Neural cell (in vitro differentiated cells): ENCODE results near the gene PHF8. TPM values are rescaled to one million over a fixed set of nuclear protein-coding genes. Genes with fewer than 3 reads are reported as not detected.

Source experiments
- H2AFZ ChIP-seq: fragments of 200-600, 300-800 bp; sonication (generic), shearing (Covaris generic); 2 replicates; pipeline ENCODE4 v1.6.0; 2014; ENCODE audit warnings: low read depth, mild to moderate bottlenecking, antibody characterized with exemption, low read length, moderate library complexity
- H3F3A ChIP-seq: fragments of 200-600 bp; shearing (Covaris generic); 2 replicates; pipeline ENCODE4 v1.6.1; 2016; ENCODE audit warnings: mild to moderate bottlenecking, moderate library complexity, mixed read lengths, antibody characterized with exemption, low read length; ENCODE audit not compliant: insufficient read depth, poor library complexity, severe bottlenecking
- H3K27ac ChIP-seq: fragments of 200-600, 300-800 bp; sonication (generic), shearing (Covaris generic); 2 replicates; pipeline ENCODE4 v1.5.1; 2014; ENCODE audit warnings: mild to moderate bottlenecking, low read length, moderate library complexity
- H3K27me3 ChIP-seq: fragments of 300-800, 200-600 bp; sonication (generic), shearing (Covaris generic); 2 replicates; pipeline ENCODE4 v1.6.0; 2014; ENCODE audit warnings: mild to moderate bottlenecking, low read depth, low read length, moderate library complexity; ENCODE audit not compliant: insufficient read depth
- H3K36me3 ChIP-seq: fragments of 300-800, 200-600 bp; sonication (generic), shearing (Covaris generic); 2 replicates; pipeline ENCODE4 v1.5.1; 2014; ENCODE audit warnings: mild to moderate bottlenecking, antibody characterized with exemption, low read length, moderate library complexity; ENCODE audit not compliant: insufficient read depth
- H3K4me2 ChIP-seq: fragments of 300-800, 200-600 bp; sonication (generic), shearing (Covaris generic); 2 replicates; pipeline ENCODE4 v1.6.0; 2014; ENCODE audit warnings: mild to moderate bottlenecking, low read length
- H3K4me3 ChIP-seq: fragments of 300-800, 200-600 bp; sonication (generic), shearing (Covaris generic); 2 replicates; pipeline ENCODE4 v1.5.1; 2014; ENCODE audit warnings: mild to moderate bottlenecking, low read length, moderate library complexity
- H3K79me2 ChIP-seq: fragments of 200-600 bp; shearing (Covaris generic); replicated peaks from 2 replicates; pipeline ENCODE4 v1.6.0; 2014; ENCODE audit warnings: mild to moderate bottlenecking, low read length, moderate library complexity; ENCODE audit not compliant: insufficient read depth
- H3K9ac ChIP-seq: fragments of 300-800, 200-600 bp; sonication (generic), shearing (Covaris generic); 2 replicates; pipeline ENCODE4 v1.6.1; 2016; ENCODE audit warnings: mild to moderate bottlenecking, low read length, mixed read lengths
- H3K9me2 ChIP-seq: fragments of 200-600 bp; shearing (Covaris generic); 2 replicates; pipeline ENCODE4 v1.6.1; 2016; ENCODE audit warnings: mild to moderate bottlenecking, low read length, mixed read lengths; ENCODE audit not compliant: insufficient read depth
- H3K9me3 ChIP-seq: fragments of 200-600, 300-800 bp; sonication (generic), shearing (Covaris generic); 2 replicates; pipeline ENCODE4 v1.6.1; 2016; ENCODE audit warnings: mild to moderate bottlenecking, mixed run types, low read length, moderate library complexity, mixed read lengths
- H4K20me1 ChIP-seq: fragments of 200-600 bp; shearing (Covaris generic); 2 replicates; pipeline ENCODE4 v1.6.1; 2016; ENCODE audit warnings: mild to moderate bottlenecking, mixed run types; ENCODE audit not compliant: insufficient read depth
- CTCF ChIP-seq: fragments of 450-650 bp; IDR thresholded peaks from 2 replicates; pipeline ENCODE4 v1.5.1; 2014; ENCODE audit warnings: antibody characterized with exemption, mild to moderate bottlenecking, moderate library complexity; ENCODE audit not compliant: poor library complexity, severe bottlenecking
- EP300 ChIP-seq: fragments of 450-650 bp; conservative IDR thresholded peaks from 2 replicates; pipeline ENCODE4 v1.6.1; 2014; ENCODE audit warnings: antibody characterized with exemption, mild to moderate bottlenecking, moderate library complexity; ENCODE audit not compliant: poor library complexity, severe bottlenecking
- EZH2 ChIP-seq: fragments of 200-600, 300-800 bp; shearing (Covaris generic), sonication (generic); IDR thresholded peaks from 2 replicates; pipeline ENCODE4 v1.6.1; 2014; ENCODE audit warnings: antibody characterized with exemption, low read length, borderline replicate concordance, mild to moderate bottlenecking; ENCODE audit not compliant: insufficient read depth, poor library complexity, severe bottlenecking
- MXI1 ChIP-seq: fragments of 450-650 bp; conservative IDR thresholded peaks from 2 replicates; pipeline ENCODE4 v1.6.1; 2014; ENCODE audit warnings: antibody characterized with exemption, mild to moderate bottlenecking; ENCODE audit not compliant: poor library complexity, severe bottlenecking
- RAD21 ChIP-seq: fragments of 450-650 bp; conservative IDR thresholded peaks from 2 replicates; pipeline ENCODE4 v1.6.1; 2014; ENCODE audit warnings: antibody characterized with exemption, mild to moderate bottlenecking, moderate library complexity
- REST ChIP-seq: IDR thresholded peaks from 2 replicates; pipeline ENCODE4 v1.6.1; 2012; ENCODE audit warnings: borderline replicate concordance
- SMC3 ChIP-seq: fragments of 450-650 bp; conservative IDR thresholded peaks from 2 replicates; pipeline ENCODE4 v1.6.1; 2014; ENCODE audit warnings: antibody characterized with exemption, mild to moderate bottlenecking, moderate library complexity; ENCODE audit not compliant: poor library complexity
- TAF1 ChIP-seq: IDR thresholded peaks from 2 replicates; pipeline ENCODE4 v1.6.1; 2012; ENCODE audit warnings: low read depth
- polyA plus RNA-seq: library from polyadenylated mRNA; depleted of rRNA; stranded (reverse); fragments of >200 nt; gene quantifications from 2 replicates; pipeline ENCODE4 v1.2.3, GENCODE V29; 2014

Gene PHF8
- polyA plus RNA-seq, 1 donor from 2014 or later, result 9.8 TPM

GRCh38 chrX:54042609-54043021 is 1.7 kb downstream of the PHF8 start:
- Histone ChIP-seq H3K27ac (peak overlapping the region; percentile 86), H3K79me2 (no peaks in the 10 kb centered on the region), H4K20me1 (no peaks in the 10 kb centered on the region), H3K9ac (peak overlapping the region; percentile 79), H2AFZ (no peak overlapping the region), H3K36me3 (no peaks in the 10 kb centered on the region), H3K9me2 (no peaks in the 10 kb centered on the region), H3K4me2 (no peak overlapping the region), H3K4me3 (peak overlapping the region; percentile 84), H3K9me3 (no peaks in the 10 kb centered on the region), H3K27me3 (no peaks in the 10 kb centered on the region), H3F3A (peaks cover 5% of the 10 kb centered on the region)
- no peak for TF ChIP-seq SMC3
- peak; percentile 34 for TF ChIP-seq CTCF
- TF ChIP-seq RAD21, result peak; percentile 13
- TF ChIP-seq MXI1, result no peak

GRCh38 chrX:54030329-54030728 is 13.9 kb downstream of the PHF8 start:
- H3K9me2 ChIP-seq, result no peaks in the 10 kb centered on the region
- no peaks in the 10 kb centered on the region for H4K20me1 ChIP-seq
- no peaks in the 10 kb centered on the region for H3K9me3 ChIP-seq
- no peak overlapping the region for H2AFZ ChIP-seq
- H3K4me3 ChIP-seq, result no peak overlapping the region
- no peak overlapping the region for H3K9ac ChIP-seq
- H3K4me2 ChIP-seq, result no peak overlapping the region
- H3K36me3 ChIP-seq, result no peaks in the 10 kb centered on the region
- TF ChIP-seq CTCF, result no peak
- no peak for TF ChIP-seq RAD21
- no peak for TF ChIP-seq REST
- TF ChIP-seq EP300, result no peak
- TF ChIP-seq TAF1, result no peak
- no peak for TF ChIP-seq MXI1
- TF ChIP-seq SMC3, result no peak
- no peak for TF ChIP-seq EZH2
- H3F3A ChIP-seq, result no peaks in the 10 kb centered on the region
- no peak overlapping the region for H3K27ac ChIP-seq
- no peaks in the 10 kb centered on the region for H3K79me2 ChIP-seq
- H3K27me3 ChIP-seq, result no peaks in the 10 kb centered on the region
